GM12891 (cell line): ENCODE data around the gene EML5.

Source experiments
- POLR2A ChIP-seq: IDR thresholded peaks from 2 replicates; pipeline ENCODE4 v1.6.1; 2011; ENCODE audit warnings: low read depth, low read length, control low read depth
- POLR2AphosphoS5 ChIP-seq: IDR thresholded peaks from 2 replicates; pipeline ENCODE4 v1.6.1; 2011; ENCODE audit warnings: low read depth, low read length, control low read depth
- TAF1 ChIP-seq: IDR thresholded peaks from 2 replicates; pipeline ENCODE4 v1.6.1; 2011; ENCODE audit warnings: low read depth, low read length, control low read depth

GRCh38 chr14:88815980-88816379 lies 23.2 kb upstream of the EML5 start:
- no peak for TF ChIP-seq POLR2A
- no peak for TF ChIP-seq POLR2AphosphoS5
- TF ChIP-seq TAF1 = no peak
